ENCODE measurements around the gene NUDT14.

The NUDT14 gene

GRCh38 chr14:105146976-105147635, 34.0 kb downstream of the NUDT14 start:
- TF ChIP-seq CTCF (conservative IDR thresholded peaks at IDR 0.05; ENCODE audit: low read length) = no peak
- no peak overlapping the region for H3K4me3 ChIP-seq (ENCODE audit: low read length)
- no peak for DNase-seq (ENCODE audit: low read depth)

DNA sequence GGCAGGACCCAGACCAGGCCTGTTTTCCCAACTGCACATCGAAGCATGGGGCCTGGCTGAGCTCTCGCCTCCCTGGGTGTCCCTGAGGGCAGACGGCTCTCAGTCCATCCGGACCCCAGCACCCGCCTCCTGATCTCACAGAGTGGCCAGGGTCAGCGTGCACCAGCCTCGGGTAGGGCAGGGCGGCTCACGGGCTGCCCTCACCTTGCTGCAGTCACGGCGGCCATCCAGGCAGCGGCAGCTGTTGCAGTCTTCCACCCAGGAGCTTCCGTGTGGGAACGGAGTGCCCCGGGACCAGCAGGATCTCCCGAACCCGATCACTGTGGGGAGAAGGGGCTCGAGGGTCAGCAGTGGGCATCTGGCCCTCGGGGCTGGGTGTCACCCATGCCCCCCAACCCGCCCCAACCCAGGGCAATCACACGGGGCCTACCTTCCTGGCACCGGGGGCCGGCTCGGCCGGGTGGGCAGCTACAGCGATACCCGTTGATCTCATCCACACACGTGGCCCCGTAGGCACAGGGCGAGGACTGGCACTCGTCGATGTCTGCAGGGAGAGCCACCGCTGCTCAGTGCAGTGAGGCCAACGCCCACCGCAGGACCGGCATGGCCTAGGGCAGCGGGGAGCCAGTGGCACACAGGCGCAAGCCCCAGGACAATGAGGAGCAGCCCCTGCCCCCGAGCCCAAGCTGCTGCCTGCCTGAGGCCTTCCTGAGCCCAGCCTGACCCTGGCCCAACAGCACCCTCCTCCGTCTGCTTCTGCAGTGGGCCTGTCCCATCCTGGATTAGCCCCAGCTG, 34.7 kb downstream of the NUDT14 start:
- no peak for TF ChIP-seq CTCF (conservative IDR thresholded peaks at IDR 0.05; ENCODE audit: low read length)
- no peak for DNase-seq (ENCODE audit: low read depth)
- no peak overlapping the region for H3K4me3 ChIP-seq (ENCODE audit: low read length)

DNA sequence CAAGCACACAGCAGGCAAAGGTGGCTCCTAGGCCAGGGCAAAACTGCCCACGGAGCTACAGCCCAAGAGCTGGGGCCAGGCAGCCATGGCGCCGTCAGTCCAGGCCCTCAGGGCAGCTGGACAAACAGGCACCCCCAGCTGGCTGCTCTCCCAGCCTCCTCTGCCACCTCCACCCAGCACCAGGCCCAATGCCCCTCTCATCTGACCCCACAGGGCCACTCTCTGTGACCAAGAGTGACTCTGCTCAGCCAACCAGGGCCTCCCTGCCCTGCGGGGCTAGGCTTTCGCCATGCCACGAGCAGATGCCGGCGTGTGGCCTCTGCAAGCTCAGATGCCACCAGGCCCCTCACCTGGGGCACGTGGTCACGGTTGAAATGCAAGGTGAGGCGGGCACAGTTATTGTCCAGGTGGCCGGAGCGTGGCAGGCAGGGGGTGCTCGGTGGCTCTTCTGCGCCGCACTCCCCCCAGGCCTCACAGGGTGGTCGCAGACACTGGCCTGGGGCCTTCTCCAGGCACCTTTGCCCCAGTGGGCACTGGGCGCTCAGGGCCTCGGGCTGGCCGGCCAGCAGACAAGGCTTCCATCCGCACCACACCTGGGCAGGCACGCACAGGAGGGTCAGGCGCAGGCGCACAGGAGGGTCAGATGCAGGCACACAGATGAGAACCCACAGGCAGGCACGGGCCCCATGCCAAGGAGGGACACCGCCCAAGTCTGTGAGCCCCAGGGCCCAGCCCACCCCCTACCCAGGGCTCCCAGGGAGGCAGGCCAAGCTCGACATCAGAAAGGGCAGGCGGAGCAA, 35.5 kb downstream of the NUDT14 start:
- no peak for TF ChIP-seq CTCF (conservative IDR thresholded peaks at IDR 0.05; ENCODE audit: low read length)
- DNase-seq (ENCODE audit: low read depth) = no peak
- H3K4me3 ChIP-seq (ENCODE audit: low read length) = no peak overlapping the region

DNA sequence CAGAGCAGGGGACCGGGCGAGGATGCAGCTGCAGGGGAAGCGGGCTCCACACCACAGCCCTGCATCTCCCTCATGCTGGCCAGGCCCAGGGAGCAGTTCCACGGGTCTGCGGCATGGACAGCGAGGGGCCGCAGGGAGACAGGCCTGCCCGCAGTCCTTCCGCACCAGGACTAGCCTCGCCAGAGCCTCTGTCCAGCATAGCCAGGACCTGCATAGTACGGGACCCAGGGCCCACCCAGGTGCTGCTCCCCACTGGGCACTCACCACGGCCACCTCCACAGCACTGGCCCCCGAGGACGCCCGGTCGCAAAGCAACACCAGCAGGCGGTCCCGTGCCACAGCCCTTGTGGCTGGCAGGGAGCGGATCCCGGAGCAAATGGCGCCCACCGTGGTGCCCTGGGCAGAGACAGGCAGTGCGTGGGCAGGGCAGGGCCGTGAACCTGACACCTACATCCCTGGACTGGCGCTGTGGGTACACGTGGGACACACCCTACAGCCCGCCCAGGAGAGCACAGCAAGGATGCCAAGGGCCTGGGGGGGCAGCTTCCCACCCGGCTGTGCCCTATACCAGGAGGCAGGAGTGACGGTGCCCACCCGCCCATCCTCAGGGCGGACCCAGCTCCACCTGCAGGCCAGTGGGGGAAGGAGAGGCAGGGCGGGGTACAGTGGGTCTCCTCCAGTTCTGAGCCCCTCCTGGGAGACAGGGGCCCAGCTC, 36.3 kb downstream of the NUDT14 start:
- no peak for TF ChIP-seq CTCF (conservative IDR thresholded peaks at IDR 0.05; ENCODE audit: low read length)
- H3K4me3 ChIP-seq (ENCODE audit: low read length) = no peak overlapping the region
- DNase-seq (ENCODE audit: low read depth) = no peak

- no peak for TF ChIP-seq CTCF (conservative IDR thresholded peaks at IDR 0.05; ENCODE audit: low read length)
- DNase-seq (ENCODE audit: low read depth) = no peak
Measured at GRCh38 chr14:105144026-105144665, 37.0 kb downstream of the NUDT14 start.

GRCh38 chr14:105143451-105144025, 37.6 kb downstream of the NUDT14 start:
- TF ChIP-seq CTCF (conservative IDR thresholded peaks at IDR 0.05; ENCODE audit: low read length) = no peak
- no peak for DNase-seq (ENCODE audit: low read depth)
- no peak overlapping the region for H3K4me3 ChIP-seq (ENCODE audit: low read length)

More at GRCh38 chr14:105144026-105144665, 37.0 kb downstream of the NUDT14 start:
- H3K4me3 ChIP-seq (ENCODE audit: low read length) = no peak overlapping the region
